ENCODE results near the gene NFS1.
"Not testable (repeated sequence)": the region's sequence is repeated elsewhere in the genome, so short reads cannot be mapped to it uniquely, and the experiment has no call there.

The NFS1 gene

DNA sequence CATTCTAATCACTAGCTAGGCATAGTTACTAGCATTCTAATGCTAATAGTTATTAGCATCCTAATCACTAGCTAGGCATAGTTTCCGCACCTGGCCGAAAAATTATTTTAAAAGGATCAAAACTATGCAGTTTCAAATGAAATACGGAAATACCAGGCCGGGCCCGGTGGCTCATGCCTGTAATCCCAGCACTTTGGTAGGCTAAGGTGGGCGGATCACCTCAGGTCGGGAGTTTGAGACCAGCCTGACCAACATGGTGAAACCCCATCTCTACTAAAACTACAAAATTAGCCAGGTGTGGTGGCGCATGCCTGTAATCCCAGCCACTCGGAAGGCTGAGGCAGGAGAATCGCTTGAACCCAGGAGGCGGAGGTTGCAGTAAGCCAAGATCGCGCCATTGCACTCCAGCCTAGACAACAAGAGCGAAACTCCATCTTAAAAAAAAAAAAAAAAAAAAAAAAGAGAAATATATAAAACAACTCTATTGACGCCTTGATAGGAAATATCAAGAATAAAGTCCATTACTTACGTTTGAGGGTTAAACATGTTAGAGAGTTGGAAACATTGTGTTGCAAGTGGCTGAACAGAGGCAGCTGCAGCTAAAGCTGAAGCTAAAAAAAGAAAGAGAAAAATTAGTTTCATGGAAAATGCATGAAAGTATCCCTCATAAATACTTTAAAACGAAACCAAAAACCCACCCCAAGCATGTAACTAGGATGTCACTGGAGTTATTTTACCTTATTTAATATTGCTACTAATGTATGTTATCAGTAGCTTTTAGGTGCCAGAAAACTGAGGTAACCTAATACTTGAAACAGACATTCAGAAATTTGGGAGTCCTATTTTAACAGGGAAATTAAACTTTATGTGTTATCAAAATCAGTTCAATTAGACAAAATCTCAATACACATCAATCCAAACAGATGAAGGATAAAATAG, 7.7 kb upstream of the NFS1 start:
- DNase-seq, result not testable (repeated sequence)

DNA sequence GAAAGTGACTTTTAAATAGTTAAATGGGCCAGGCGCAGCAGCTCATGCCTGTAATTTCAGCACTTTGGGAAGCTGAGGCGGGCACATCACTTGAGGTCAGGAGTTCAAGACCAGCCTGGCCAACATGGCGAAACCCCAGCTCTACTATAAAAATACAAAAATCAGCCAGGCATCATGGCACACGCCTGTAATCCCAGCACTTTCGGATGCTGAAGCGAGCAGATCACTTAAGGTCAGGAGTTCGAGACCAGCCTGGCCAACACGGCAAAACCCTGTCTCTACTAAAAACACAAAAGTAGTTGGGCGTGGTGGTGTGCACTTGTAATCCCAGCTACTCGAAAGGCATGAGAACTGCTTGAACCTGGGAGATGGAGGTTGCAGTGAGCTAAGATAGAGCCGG, 6.7 kb upstream of the NFS1 start:
- DNase-seq, result not testable (repeated sequence)

DNA sequence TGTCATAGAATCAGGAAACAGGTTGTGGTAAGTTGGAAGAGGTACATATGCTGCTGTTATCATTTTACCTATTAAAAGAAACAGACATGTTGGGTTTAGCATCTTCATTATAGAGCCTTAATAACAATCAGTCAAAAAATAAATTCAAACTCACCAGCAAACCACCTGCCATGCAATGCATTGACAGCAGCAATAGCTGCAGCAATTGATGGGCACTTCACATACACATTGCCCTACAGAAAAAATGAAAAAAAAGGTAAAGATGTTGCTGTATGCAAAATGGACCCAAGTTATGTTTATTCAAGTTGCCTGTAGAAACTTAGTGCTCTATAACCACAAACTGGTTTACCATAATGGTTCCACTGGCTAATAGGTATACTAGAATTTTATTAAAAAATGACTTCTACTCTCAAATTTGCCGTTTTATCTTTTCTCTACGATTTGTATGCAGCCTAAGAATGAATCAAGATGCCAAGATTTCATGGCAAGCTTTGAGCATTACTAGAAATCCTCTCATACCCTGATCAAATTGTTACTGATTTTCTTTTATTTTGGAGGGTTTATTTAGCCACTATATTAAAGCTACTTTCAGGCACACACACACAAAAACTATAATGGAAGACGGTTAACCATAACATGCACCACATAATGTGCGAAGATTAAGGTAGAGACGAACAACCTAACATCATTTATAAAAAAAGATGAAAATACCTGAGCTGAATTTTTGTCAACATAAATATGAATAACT, 5.5 kb upstream of the NFS1 start:
- DNase-seq, result no peak

DNA sequence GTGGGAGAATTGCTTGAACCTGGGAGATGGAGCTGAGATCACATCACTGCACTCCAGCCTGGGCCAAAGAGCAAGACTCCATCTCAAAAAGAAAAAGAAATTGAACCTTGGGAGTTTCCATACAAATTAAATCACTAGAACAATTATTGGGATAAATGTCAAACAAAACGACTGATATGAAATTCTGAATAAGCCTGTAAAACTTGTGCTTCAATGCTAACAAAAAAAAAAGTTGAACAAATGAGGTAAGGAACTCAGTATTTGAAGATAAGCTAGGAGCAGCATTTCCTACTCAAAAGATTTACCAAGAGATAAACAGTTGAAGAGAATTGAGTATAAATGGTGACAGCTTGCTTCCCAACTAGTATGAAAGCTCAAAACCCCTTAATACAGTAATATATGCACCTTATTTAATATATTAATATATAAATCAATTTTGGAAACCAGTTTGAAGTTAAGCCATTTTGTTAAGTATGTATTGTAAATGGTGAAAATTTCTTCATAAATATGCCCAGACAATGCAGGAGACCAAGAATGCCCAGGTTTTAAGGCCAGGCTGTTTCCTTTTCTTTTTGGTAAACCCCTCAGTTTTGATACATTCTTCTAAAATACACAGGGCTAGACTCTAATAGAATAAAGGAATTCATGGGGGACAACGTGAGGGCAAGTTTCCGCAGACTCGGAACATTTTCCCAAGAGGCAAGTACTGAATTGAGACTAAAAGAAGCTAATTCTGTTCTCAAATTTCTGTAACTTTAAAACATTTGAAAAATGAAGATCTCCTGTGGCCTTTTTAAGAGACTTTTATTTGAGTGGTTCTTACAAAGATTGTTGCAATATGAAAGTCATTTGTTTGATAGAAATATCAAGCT, 3.9 kb upstream of the NFS1 start:
- DNase-seq, result no peak

DNA sequence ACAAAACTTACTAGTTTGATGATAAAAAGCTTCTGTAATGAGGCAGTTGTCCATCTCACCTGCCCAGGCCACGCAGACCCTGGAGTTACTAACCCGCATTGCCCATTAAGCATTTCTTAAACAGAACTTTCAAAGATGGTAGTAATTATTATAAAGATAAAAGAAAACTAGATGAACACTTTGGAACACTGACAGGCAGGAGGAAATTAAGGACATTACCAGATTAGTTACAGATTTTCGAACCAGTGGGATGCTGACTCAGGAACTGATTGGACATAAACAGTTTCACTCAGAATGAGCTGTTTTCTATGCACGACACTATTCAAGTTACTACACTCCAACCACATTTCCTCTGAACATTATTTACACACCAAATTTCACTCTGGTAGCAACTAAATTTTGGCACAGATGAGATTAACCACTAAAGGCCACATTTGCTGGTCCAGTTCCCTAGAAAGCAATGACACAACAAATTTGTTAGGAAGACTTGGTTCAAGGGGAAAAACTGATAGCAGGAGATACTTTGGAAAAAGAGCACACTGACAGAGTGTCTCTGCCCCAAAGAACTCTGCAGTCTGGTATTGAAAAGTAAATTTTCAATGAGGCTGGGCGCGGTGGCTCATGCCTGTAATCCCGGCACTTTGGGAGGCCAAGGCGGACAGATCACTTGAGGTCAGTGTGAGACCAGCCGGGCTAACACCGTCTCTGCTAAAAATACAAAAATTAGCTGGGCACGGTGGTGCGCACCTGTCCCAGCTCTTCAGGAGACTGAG, 3.1 kb upstream of the NFS1 start:
- DNase-seq, result no peak

DNA sequence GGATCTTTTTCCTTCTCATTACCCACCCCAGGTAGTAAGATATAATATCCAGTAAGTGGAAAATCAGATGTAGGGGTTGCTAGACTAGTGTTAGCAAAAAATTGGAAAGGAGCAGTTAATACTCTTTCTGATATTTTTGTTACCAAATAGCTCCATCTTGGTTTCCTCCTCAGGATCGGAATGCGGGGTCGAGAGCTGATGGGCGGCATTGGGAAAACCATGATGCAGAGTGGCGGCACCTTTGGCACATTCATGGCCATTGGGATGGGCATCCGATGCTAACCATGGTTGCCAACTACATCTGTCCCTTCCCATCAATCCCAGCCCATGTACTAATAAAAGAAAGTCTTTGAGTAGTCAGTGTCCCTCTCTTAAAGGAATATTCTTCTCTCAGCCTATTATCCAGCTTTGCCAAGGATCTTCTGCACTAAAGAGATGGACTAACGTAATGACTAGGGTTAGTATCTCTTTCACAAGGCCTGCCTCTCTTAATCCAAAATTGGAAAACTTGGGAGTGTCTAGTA, 1.5 kb upstream of the NFS1 start:
- no peak for DNase-seq

DNA sequence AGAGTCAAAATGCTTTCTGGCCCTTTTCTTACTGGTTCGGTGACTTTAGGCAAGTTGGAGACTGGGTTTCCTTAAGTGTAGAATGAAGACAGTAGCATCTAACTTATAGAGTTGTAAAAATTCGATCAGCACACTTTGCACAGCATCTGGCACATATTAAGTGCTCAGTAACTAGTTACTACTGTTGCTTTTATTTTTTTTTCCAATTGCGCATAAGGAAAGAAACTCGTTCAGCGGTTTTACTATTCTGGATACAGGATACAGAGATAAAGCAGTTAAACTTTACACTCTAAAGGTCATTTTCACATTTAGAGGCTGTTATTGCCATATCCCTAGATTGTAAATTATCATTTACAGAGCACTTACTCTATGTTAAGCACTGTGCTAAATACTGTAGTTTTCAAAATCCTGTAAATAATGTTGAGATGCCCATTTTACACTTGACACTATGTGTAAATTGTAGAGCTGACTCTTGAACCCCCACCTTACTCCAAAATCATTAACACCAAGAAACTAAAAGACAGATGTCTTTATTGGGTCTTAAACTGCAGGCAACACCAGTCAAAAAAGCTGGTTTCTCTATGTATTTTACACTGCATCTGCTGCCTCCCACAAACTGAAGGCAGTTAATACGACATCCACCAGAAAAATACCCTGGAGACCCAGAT, 939 bp upstream of the NFS1 start:
- no peak for DNase-seq

DNA sequence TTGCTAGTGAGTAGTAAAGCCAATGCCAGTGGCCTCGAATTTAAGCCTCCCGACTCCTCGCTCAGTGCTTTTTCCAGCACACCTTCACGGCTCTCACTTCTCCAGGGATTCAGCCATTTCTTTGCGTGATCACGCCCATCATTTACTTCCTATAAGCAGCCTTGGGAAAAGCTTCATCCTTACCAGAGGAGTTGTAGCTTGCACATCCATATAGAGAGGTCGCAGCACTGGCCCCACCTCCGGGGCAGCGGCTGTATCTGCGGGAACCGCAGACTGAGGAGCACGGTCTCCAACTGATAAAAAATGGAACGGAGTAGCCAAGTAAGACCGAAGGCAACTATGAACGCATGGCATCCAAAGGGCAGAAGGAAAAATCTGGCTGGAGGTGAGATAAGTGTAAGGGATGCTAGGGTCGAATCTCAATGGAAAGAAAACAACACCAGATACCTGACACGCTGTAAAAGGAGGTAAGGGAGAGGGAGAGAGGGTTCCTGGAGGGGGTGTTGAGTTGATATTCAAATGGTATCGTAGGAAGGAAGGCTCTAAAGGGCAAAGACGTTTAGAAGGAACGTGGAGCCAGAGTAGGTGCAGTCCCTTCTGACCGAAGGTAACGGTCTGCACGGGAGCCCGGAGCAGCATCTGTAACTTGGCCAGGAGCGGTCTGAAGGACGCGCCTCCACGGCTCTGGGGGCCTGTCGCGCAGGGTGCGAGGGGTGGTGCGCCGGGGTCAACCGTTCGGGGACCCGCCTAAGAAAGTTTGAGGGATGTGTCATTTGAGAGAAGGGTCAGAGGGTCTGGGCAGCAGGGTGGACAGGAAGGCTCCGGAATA, 640 bp downstream of the NFS1 start:
- no peak for DNase-seq

DNA sequence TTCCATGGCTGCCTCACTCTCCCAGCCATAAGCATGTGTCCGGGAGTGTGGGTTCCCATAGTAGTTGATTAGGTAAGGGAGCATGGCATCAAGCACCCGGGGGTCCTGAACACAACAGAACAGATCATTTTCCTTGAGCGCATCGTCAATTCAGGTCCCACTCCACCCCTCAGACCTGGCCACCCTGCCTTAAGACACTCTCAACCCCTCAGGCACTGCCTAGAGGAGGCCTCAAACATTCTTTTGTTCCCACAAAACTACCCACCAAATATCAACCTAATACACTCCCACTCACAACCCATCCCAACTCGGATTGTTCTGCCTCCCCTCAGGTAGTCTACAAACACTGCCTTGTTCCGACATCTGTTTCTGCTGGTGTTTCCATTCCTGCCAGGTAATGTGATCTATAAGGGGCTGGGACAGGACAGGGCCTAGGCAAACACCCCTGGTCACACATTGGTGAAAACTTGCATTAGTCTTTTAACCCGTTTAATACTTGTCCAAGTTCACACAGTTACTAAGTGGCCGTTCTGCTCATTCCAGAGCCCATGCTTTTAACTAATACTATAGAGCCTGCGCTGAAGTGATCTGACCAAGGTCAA, 1.4 kb downstream of the NFS1 start:
- no peak for DNase-seq

DNA sequence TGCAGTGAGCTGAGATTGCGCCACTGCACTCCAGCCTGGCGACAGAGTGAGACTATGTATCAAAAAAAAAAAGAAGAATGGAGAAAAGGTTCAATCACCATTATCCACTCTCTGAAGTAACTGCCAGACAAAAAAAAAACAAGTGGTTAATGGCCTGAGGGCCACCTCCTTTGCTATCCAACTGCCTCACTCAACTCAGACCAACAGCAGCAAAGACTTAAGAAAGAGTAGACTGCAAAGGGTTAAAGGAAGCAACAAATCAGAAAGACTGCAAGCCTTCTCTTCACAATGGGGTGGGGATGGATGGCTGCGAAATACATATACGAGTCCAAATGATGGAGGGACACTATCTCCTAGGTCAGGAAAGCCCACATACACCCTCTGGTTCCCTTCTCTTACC, 3.2 kb downstream of the NFS1 start:
- DNase-seq, result no peak

DNA sequence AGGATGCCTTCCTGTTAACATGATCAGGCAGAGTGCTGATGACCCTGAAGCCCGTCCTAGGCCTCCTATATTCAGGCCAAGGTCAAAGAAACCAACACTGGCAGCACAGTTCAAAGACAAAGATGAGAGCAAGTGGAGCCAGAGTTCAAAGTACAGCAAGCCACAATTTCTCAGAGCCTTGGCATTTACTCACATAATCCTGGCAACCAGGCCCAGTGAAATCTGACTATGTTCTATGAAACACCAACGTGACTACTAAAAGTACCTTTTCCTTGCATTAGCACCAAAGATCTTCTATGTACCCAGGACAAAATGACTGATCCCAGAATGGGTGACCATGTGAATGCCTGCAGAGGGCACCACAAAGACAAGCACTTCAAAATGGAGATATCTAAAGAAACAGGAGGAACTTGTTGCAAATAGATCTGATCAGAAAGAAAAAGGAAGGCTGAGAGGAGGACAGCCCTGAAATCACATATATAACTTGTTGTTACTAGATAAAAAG, 3.9 kb downstream of the NFS1 start:
- no peak for DNase-seq

DNA sequence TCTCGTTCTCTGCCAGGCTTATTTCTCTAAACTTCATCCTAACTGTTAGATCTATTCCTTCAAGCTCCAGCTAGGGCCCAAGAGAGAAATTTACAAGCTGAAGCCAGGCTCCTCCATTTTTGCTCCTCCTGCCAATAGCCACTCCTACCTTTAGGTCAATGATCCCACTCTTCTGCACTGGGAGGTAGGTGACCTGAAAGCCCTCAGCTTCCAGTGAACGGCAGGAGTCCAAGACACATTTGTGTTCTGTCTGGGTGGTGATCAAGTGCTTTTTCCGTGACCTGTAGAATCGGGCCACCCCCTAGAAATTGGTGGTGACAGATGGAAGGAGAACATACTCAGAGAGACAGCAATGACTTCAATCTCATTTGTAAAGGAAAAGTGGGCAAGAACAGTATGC, 8.9 kb downstream of the NFS1 start:
- DNase-seq, result no peak

DNA sequence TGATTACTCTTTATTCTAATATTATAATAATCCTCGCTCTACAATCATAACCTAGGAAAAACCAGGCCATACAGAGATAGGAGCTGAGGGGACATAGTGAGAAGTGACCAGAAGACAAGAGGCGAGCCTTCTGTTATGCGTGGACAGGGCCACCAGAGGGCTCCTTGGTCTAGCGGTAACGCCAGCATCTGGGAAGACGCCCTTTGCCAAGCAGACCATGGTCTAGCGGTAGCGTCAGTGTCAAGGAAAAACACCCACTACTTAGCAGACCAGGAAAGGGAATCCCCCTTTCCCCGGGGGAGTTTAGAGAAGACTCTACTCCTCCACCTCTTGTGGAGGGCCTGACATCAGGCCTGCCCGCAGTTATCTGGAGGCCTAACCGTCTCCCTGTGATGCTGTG, 12.3 kb downstream of the NFS1 start:
- DNase-seq, result not testable (repeated sequence)

DNA sequence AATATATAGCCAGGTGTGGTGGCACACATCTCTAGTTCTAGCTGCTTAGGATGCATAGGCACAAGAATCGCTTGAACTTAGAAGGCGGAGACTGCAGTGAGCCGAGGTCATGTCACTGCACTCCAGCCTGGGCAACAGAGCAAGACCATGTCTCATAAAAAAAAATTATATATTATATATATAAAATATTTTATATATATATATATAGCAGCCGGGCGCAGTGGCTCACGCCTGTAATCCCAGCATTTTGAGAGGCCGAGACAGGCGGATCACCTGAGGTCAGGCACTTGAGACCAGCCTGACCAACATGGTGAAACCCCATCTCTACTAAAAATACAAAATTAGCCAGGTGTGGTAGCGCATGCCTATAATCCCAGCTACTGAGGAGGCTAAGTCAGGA, 13.8 kb downstream of the NFS1 start:
- not testable (repeated sequence) for DNase-seq

DNA sequence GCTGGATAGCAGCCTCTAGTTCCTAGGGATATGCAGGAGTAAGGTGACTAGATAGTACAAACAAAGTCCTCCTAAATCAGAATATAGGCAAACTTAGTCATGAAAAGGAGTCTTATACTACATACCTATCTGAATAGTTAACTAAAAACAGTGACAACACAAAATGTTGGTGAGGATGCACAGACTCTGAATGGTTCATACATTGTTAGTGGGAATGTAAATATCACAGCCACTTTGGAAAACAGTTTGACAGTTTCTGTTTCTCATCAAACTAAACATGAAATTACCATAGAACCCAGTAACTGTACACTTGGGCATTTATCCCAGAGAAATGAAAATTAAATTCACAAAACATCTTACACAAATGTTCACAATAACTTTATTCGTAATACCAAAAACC, 17.2 kb downstream of the NFS1 start:
- no peak for DNase-seq

DNA sequence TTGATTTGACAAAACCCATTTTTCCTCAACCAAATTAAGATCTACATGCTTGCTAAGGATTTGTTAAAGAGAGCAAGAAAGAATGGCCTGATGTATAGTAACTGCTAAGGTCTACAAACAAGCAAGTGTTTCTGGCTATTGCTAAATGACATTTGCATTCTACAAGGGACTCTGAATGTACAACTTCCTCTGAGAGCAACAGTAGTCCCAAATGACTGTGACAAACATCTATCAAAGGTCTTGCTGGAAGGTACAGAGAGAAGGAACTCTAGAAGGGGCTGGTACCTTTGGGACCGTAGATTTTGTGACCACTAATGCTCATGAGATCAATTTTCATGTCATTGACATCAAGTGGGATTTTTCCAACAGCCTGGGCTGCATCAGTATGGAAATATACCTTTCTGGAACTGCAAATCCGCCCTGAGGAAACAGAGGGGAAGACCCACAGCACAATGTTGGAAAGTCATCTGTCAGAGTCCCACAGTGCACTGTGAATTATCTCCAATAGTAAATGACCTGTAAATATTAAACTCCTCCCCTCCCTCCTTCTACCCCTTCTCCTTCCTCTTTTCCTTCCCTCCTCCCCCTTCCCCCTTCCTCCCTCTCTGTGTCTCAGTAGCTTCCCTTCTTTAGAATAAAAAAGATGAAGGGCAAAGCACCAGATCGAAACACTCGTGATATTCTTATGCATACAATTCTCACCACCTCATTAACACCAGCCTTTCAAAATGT, 18.5 kb downstream of the NFS1 start:
- no peak for DNase-seq

DNA sequence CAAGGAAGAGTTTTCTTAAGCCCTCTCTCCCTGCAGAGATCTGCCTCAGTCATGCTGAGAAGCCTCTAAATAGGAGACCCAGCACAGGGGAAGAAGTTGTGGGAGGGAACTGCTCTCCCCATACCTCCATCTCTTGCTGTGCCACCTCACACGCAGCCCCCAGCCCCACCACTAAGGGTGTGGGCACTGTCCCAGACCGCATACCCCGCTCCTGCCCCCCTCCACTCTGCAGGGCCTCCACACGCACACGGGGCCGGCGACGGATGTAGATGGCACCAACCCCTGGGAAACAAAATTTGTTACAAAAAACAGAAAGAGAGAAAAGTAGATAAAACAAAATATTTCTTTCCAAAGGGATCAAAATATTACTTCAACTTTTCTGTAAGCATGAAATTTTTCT, 24.2 kb downstream of the NFS1 start:
- no peak for DNase-seq

DNA sequence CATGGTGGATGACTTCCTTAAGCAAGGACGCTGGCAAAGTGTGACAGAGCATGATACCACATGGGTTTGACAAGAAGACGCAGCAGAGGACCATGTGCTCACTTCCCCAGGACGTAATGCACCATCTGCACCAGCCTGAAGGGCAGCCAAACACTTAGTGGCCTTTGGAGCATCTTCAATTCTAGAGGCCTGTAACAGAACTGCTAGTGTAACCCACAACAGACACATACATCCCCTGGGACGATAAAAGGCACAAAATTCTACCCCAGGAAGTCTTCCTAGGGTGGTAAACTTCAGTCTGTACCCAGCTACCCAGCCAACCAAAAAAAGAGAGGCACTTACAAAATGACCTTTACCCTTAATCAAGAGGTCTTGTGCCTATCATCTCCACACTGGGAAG, 25.3 kb downstream of the NFS1 start:
- DNase-seq, result no peak

DNA sequence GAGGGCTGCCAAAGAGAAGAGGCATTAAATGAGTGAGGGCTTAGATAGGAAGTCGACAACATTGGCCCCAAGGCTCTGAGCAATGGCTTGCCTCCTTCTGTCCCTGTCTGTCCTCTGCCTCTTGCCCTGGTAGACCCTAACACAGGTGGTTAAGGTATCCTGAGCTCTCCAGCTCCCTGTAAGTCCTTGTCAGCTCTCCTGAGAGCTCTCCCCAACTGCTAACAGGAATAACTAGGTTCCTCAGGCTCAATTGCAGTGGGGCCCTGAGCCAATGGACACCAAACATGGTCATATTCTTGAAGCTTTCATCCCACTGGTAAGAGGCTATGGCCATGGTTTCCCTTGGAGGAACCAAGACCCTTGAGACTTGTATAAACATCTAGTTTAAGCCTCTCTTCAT, 29.5 kb downstream of the NFS1 start:
- DNase-seq, result no peak
